OCI-LY7 (cell line): ENCODE results near the gene PSMG3. TPM values are rescaled to one million over a fixed set of nuclear protein-coding genes. Genes with fewer than 3 reads are reported as not detected.

ENCODE experiments used
- BruUV-seq: library from RNA; stranded (reverse); fragments of 400-500 nt; replicated peaks from 2 replicates; lab custom pipeline; 2021; lab: Mats Ljungman, UMichigan
- CTCF ChIA-PET: fragments of 300-600 bp; sonication (Branson Sonifier 250); formaldehyde crosslinking; loops from one replicate; lab custom pipeline; 2022; ENCODE audit warnings: antibody characterized with exemption; ENCODE audit not compliant: unreplicated experiment; lab: Charles Lee
- POLR2A ChIA-PET: fragments of 300-600 bp; sonication (Branson Sonifier 250); formaldehyde crosslinking; loops from one replicate; lab custom pipeline; 2022; ENCODE audit warnings: antibody characterized with exemption; lab: Charles Lee
- DNase-seq: peaks from one replicate; pipeline ENCODE4 v3.0.0-alpha.2; 2015; ENCODE audit warnings: low spot score
- H2AFZ ChIP-seq: fragments of 200-600 bp; sonication (generic), shearing (Covaris generic); 2 replicates; pipeline ENCODE4 v1.6.1; 2014; ENCODE audit warnings: mild to moderate bottlenecking, antibody characterized with exemption, low read length, moderate library complexity
- H3K27ac ChIP-seq: fragments of 200-600 bp; sonication (generic); 2 replicates; pipeline ENCODE4 v1.5.1; 2014; ENCODE audit warnings: mixed run types, low read depth, mild to moderate bottlenecking, moderate library complexity, low read length, inconsistent platforms; ENCODE audit not compliant: poor library complexity, severe bottlenecking
- H3K36me3 ChIP-seq: fragments of 200-600 bp; sonication (generic); 2 replicates; pipeline ENCODE4 v1.6.1; 2014; ENCODE audit warnings: mild to moderate bottlenecking, antibody characterized with exemption, low read length, moderate library complexity, mixed read lengths; ENCODE audit not compliant: insufficient read depth
- H3K4me1 ChIP-seq: fragments of 200-600 bp; sonication (generic); 2 replicates; pipeline ENCODE4 v1.5.1; 2014; ENCODE audit warnings: mild to moderate bottlenecking, low read length; ENCODE audit not compliant: insufficient read depth, poor library complexity, severe bottlenecking
- H3K4me2 ChIP-seq: fragments of 200-600 bp; sonication (generic); 2 replicates; pipeline ENCODE4 v1.6.1; 2014; ENCODE audit warnings: mild to moderate bottlenecking, low read length
- H3K4me3 ChIP-seq: fragments of 200-600 bp; sonication (generic); 2 replicates; pipeline ENCODE4 v1.5.1; 2014; ENCODE audit warnings: mild to moderate bottlenecking, low read depth, low read length; ENCODE audit not compliant: poor library complexity, severe bottlenecking
- H3K79me2 ChIP-seq: fragments of 200-600 bp; sonication (generic); 2 replicates; pipeline ENCODE4 v1.6.1; 2016; ENCODE audit warnings: low read depth, mild to moderate bottlenecking, low read length, moderate library complexity, mixed read lengths; ENCODE audit not compliant: insufficient read depth
- H3K9me2 ChIP-seq: fragments of 200-600 bp; sonication (generic); 2 replicates; pipeline ENCODE4 v1.6.1; 2016; ENCODE audit warnings: mild to moderate bottlenecking, low read length, mixed read lengths; ENCODE audit not compliant: insufficient read depth
- H3K9me3 ChIP-seq: fragments of 200-600 bp; sonication (generic); 2 replicates; pipeline ENCODE4 v1.6.1; 2014; ENCODE audit warnings: mild to moderate bottlenecking, mixed run types, low read length, mixed read lengths
- H4K20me1 ChIP-seq: fragments of 200-600 bp; sonication (generic); 2 replicates; pipeline ENCODE4 v1.6.1; 2014; ENCODE audit warnings: mild to moderate bottlenecking, antibody characterized with exemption, low read length, moderate library complexity, mixed read lengths; ENCODE audit not compliant: insufficient read depth
- CTCF ChIP-seq: fragments of 200-600 bp; sonication (generic); conservative IDR thresholded peaks from 2 replicates; pipeline ENCODE4 v1.5.1; 2014; ENCODE audit warnings: mild to moderate bottlenecking, antibody characterized with exemption, low read length, moderate library complexity, mixed read lengths
- EZH2phosphoT487 ChIP-seq: fragments of 200-600 bp; sonication (generic); IDR thresholded peaks from 2 replicates; pipeline ENCODE4 v1.6.1; 2018; ENCODE audit warnings: low read depth, borderline replicate concordance, mild to moderate bottlenecking, mixed run types, antibody characterized with exemption, low read length, moderate library complexity, mixed read lengths
- intact Hi-C: fragments of 100-400 bp; cut with micrococcal nuclease; formaldehyde crosslinking; loops from one replicate; pipeline ENCODE4 v1.10.0; 2022; ENCODE audit not compliant: unreplicated experiment
- total RNA-seq, 2 experiments: library from RNA; depleted of rRNA in 1 of 2; stranded (reverse); fragments of >200 nt in 1 of 2; shearing (Covaris generic) in 1 of 2; gene quantifications; 2 replicates each; pipeline ENCODE4 v1.2.3, GENCODE V29; 2014 to 2022

The PSMG3 gene
- total RNA-seq, 2 experiments from 2014 or later: 63.7 to 129 TPM

GRCh38 chr7:1531263-1531978 is 38.4 kb downstream of the PSMG3 start:
- peaks cover 42% of the 10 kb centered on the region for H3K79me2 ChIP-seq
- H3K36me3 ChIP-seq: peaks cover 13% of the 10 kb centered on the region; the same call in 1 of the 2 replicates
- intact Hi-C loops: loop anchor here (2.0 kb wide), 1 partner anchor 27 kb away; the partner anchor contains the start of gene INTS1
- DNase-seq: peak; percentile 41
- TF ChIP-seq EZH2phosphoT487 (no peak), CTCF (no peak)
- peaks cover 9% of the 10 kb centered on the region; the same call in 1 of the 2 replicates for H4K20me1 ChIP-seq
- no peak overlapping the region for H2AFZ ChIP-seq
- no peaks in the 10 kb centered on the region for H3K9me2 ChIP-seq
- no peaks in the 10 kb centered on the region for H3K9me3 ChIP-seq
- CTCF ChIA-PET: no interaction called here
- peak overlapping the region; percentile 30 for H3K27ac ChIP-seq
- peaks cover 34% of the 10 kb centered on the region for H3K4me1 ChIP-seq
- no TSS peak for BruUV-seq
- peak overlapping the region; percentile 82 for H3K4me3 ChIP-seq
- POLR2A ChIA-PET: interaction anchor here (0.6 kb wide), 1 partner anchor 1283 kb away, joined by 4 read pairs; no protein-coding TSS in a partner anchor
- H3K4me2 ChIP-seq: peak overlapping the region; percentile 98

DNA sequence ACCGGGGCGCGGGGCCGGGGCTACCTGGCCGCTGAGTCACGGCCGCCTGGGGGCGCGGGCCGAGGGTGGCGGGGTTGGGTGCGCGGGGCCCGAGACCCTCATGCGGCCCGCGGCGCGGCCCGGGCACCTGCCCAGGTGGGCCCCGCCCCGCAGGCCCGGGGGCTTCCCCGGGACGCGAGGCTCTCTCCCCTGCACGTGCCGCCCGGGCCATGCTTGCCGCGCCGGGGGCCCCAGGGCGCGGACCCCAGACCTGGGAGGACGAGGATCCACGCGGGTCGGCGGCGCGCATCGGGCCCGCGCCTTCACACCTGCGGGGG is 38.9 kb downstream of the PSMG3 start:
- intact Hi-C loops: loop anchor here (2.0 kb wide), 1 partner anchor 26 kb away; the partner anchor contains the start of gene INTS1
- no TSS peak for BruUV-seq
- Histone ChIP-seq H3K4me2 (peak overlapping the region; percentile 98), H3K27ac (peak overlapping the region; percentile 30), H3K9me3 (no peaks in the 10 kb centered on the region), H2AFZ (no peak overlapping the region), H3K9me2 (no peaks in the 10 kb centered on the region), H3K36me3 (peaks cover 8% of the 10 kb centered on the region; the same call in 1 of the 2 replicates), H4K20me1 (peaks cover 9% of the 10 kb centered on the region; the same call in 1 of the 2 replicates), H3K79me2 (peaks cover 40% of the 10 kb centered on the region), H3K4me1 (peaks cover 34% of the 10 kb centered on the region), H3K4me3 (peak overlapping the region; percentile 82)
- ChIA-PET CTCF (interaction anchor here (0.6 kb wide), 1 partner anchor 24 kb away, joined by 5 read pairs; no protein-coding TSS in a partner anchor), POLR2A (no interaction called here)
- TF ChIP-seq CTCF (no peak), EZH2phosphoT487 (no peak)
- no peak for DNase-seq
